GM12878 (cell line): ENCODE data around the gene RANBP1. TPM values are rescaled to one million over a fixed set of nuclear protein-coding genes. Genes with fewer than 3 reads are reported as not detected.

ENCODE experiments used
- ATAC-seq: fragments of 200-7000 bp; cut with Tn5 transposase; 3 replicates; pipeline ENCODE4 v1.9.1; 2020; ENCODE audit warnings: mild to moderate bottlenecking, moderate library complexity
- BruUV-seq: library from RNA; stranded (reverse); fragments of 400-500 nt; replicated peaks from 2 replicates; lab custom pipeline; 2021; lab: Mats Ljungman, UMichigan
- CTCF ChIA-PET: fragments of 300-600 bp; sonication (Branson Sonifier 250); formaldehyde crosslinking; extraction: SDS; loops from one replicate; lab custom pipeline; 2021; ENCODE audit warnings: inconsistent platforms; lab: Yijun Ruan, JAX
- POLR2A ChIA-PET: fragments of 350-600 bp; formaldehyde crosslinking; extraction: SDS; loops from one replicate; lab custom pipeline; 2021; ENCODE audit warnings: inconsistent platforms; lab: Charles Lee
- RAD21 ChIA-PET: fragments of 300-600 bp; sonication (Branson Sonifier 250); formaldehyde crosslinking; loops from one replicate; lab custom pipeline; 2023; ENCODE audit warnings: antibody characterized with exemption; ENCODE audit not compliant: unreplicated experiment; lab: Charles Lee
- SMC1A ChIA-PET: fragments of 300-600 bp; sonication (Branson Sonifier 250); formaldehyde crosslinking; loops from one replicate; lab custom pipeline; 2023; ENCODE audit not compliant: unreplicated experiment, uncharacterized antibody; lab: Charles Lee
- DNase-seq: peaks from one replicate; pipeline ENCODE4 v3.0.0-alpha.2; 2011; ENCODE audit warnings: low read depth, low spot score
- FAIRE-seq: peaks from 3 replicates; lab custom pipeline; 2011; peaks lifted over from hg19 to GRCh38; lab: Jason Lieb, UNC
- H2AFZ ChIP-seq: 2 replicates; pipeline ENCODE4 v1.6.0; 2011; ENCODE audit warnings: low read depth, low read length, control low read depth; ENCODE audit not compliant: control insufficient read depth
- H3K27ac ChIP-seq: 2 replicates; pipeline ENCODE4 v1.5.1; 2011; ENCODE audit warnings: control low read depth; ENCODE audit not compliant: control insufficient read depth, insufficient read depth
- H3K27me3 ChIP-seq, 2 experiments: replicated peaks in 1 of 2; 2 replicates each; pipeline versions ENCODE4 v1.6.0 to v1.6.1; 2011; ENCODE audit warnings: low read length in 1 of 2; ENCODE audit not compliant: control insufficient read depth in 2 of 2, insufficient read depth in 2 of 2
- H3K36me3 ChIP-seq, 2 experiments: 2 replicates each; pipeline ENCODE4 v1.5.1; 2011; ENCODE audit warnings: low read length in 1 of 2; ENCODE audit not compliant: control insufficient read depth in 2 of 2, insufficient read depth in 2 of 2
- H3K4me1 ChIP-seq: 2 replicates; pipeline ENCODE4 v1.6.1; 2011; ENCODE audit warnings: mild to moderate bottlenecking, low read length, moderate library complexity, mixed read lengths; ENCODE audit not compliant: control insufficient read depth, insufficient read depth
- H3K4me2 ChIP-seq: 2 replicates; pipeline ENCODE4 v1.6.0; 2011; ENCODE audit warnings: control low read depth; ENCODE audit not compliant: control insufficient read depth, insufficient read depth
- H3K4me3 ChIP-seq: fragments of 200-600 bp; sonication (generic); 2 replicates; pipeline ENCODE4 v1.5.1; 2016
- H3K79me2 ChIP-seq: 2 replicates; pipeline ENCODE4 v1.6.0; 2011; ENCODE audit warnings: low read length; ENCODE audit not compliant: control insufficient read depth, insufficient read depth
- H3K9ac ChIP-seq: 2 replicates; pipeline ENCODE4 v1.8.0; 2011; ENCODE audit warnings: low read length, control low read depth, mixed read lengths; ENCODE audit not compliant: control insufficient read depth, insufficient read depth
- H3K9me3 ChIP-seq: replicated peaks from 3 replicates; pipeline ENCODE4 v1.5.1; 2011; ENCODE audit warnings: mild to moderate bottlenecking, low read length; ENCODE audit not compliant: control insufficient read depth, insufficient read depth
- H4K20me1 ChIP-seq: 2 replicates; pipeline ENCODE4 v1.6.0; 2011; ENCODE audit not compliant: control insufficient read depth, insufficient read depth
- ATF7 ChIP-seq: fragments of 450-650 bp; IDR thresholded peaks from 2 replicates; pipeline ENCODE4 v1.6.1; 2016; ENCODE audit warnings: low read depth, mild to moderate bottlenecking
- CBX3 ChIP-seq: fragments of 200-600 bp; sonication (generic); IDR thresholded peaks from 2 replicates; pipeline ENCODE4 v1.6.1; 2016; ENCODE audit warnings: low read depth, borderline replicate concordance
- EED ChIP-seq: sonication (generic); IDR thresholded peaks from 2 replicates; pipeline ENCODE4 v1.6.1; 2016; ENCODE audit warnings: antibody characterized with exemption, low read depth
- ETV6 ChIP-seq, 2 experiments: fragments of 450-650 bp in 1 of 2; IDR thresholded peaks in 1 of 2; conservative IDR thresholded peaks in 1 of 2; 2 replicates each; pipeline ENCODE4 v1.6.1; 2014; ENCODE audit warnings: antibody characterized with exemption in 1 of 2, borderline replicate concordance in 1 of 2, low read depth in 1 of 2, mild to moderate bottlenecking in 1 of 2, moderate library complexity in 1 of 2
- FOXK2 ChIP-seq: fragments of 450-650 bp; IDR thresholded peaks from 2 replicates; pipeline ENCODE4 v1.6.1; 2017; ENCODE audit warnings: mild to moderate bottlenecking, moderate library complexity
- IRF4 ChIP-seq: IDR thresholded peaks from 2 replicates; pipeline ENCODE4 v1.6.1; 2011; ENCODE audit warnings: low read depth, low read length
- KDM1A ChIP-seq: fragments of 200-600 bp; sonication (generic); IDR thresholded peaks from 2 replicates; pipeline ENCODE4 v1.6.1; 2016; ENCODE audit warnings: borderline replicate concordance
- NFYB ChIP-seq: IDR thresholded peaks from 2 replicates; pipeline ENCODE4 v1.6.1; 2011; ENCODE audit warnings: low read depth, mild to moderate bottlenecking, low read length, improper control_type of control experiment, moderate library complexity; ENCODE audit not compliant: insufficient read depth
- NR2C1 ChIP-seq: fragments of 450-650 bp; IDR thresholded peaks from 2 replicates; pipeline ENCODE4 v1.6.1; 2017; ENCODE audit warnings: antibody characterized with exemption, mild to moderate bottlenecking, moderate library complexity
- NRF1 ChIP-seq: conservative IDR thresholded peaks from 2 replicates; pipeline ENCODE4 v1.6.1; 2011; ENCODE audit warnings: mild to moderate bottlenecking, low read depth, low read length, improper control_type of control experiment
- POU2F2 ChIP-seq: IDR thresholded peaks from 3 replicates; pipeline ENCODE4 v1.6.1; 2011; ENCODE audit warnings: low read depth, mild to moderate bottlenecking, low read length, borderline replicate concordance
- RFX5 ChIP-seq: IDR thresholded peaks from 2 replicates; pipeline ENCODE4 v1.6.1; 2011; ENCODE audit warnings: low read depth, low read length, improper control_type of control experiment
- ZNF384 ChIP-seq: IDR thresholded peaks from 2 replicates; pipeline ENCODE4 v1.6.1; 2012; ENCODE audit warnings: low read depth, mild to moderate bottlenecking, low read length, improper control_type of control experiment, borderline replicate concordance
- ZNF622 ChIP-seq: fragments of 450-650 bp; IDR thresholded peaks from 2 replicates; pipeline ENCODE4 v1.6.1; 2017; ENCODE audit warnings: mild to moderate bottlenecking, inconsistent platforms
- WGBS: methylation state at CpG from one replicate; pipeline ENCODE4 v1.1.6; 2016; ENCODE audit warnings: low lambda C conversion rate; ENCODE audit not compliant: insufficient replicate concordance, insufficient coverage; ENCODE audit errors: missing lambda C conversion rate; 5-methylcytosine and 5-hydroxymethylcytosine counted together
- in situ Hi-C: fragments of 300-500 bp; cut with MboI; formaldehyde crosslinking; loops from 9 replicates; pipeline ENCODE4 v1.14.3; 2018; ENCODE audit warnings: mixed read lengths
- intact Hi-C: fragments of 100-400 bp; cut with micrococcal nuclease; formaldehyde crosslinking; loops from one replicate; pipeline ENCODE4 v1.14.2; 2022; ENCODE audit not compliant: unreplicated experiment
- polyA plus RNA-seq, 11 experiments: library from polyadenylated mRNA; depleted of rRNA in 4 of 11; unstranded in 6 of 11; stranded (reverse) in 5 of 11; fragments of >200 nt; fragmentation: Nextera tagmentation in 4 of 11; fragmentation: Illumina TruSeq in 1 of 11; extraction: Ambion mirVana in 4 of 11; extraction: Trizol in 1 of 11; gene quantifications; 1 replicate in 1 of 11; 2 replicates in 10 of 11; pipeline versions ENCODE4 v1.2.1 to v1.2.3, GENCODE V29; 2011 to 2016; ENCODE audit warnings: inconsistent platforms in 2 of 11, missing spikeins in 2 of 11, low read depth in 1 of 11
- total RNA-seq, 4 experiments: library from RNA; depleted of rRNA in 3 of 4; stranded (reverse); fragments of >200 nt in 3 of 4; fragmentation: Illumina TruSeq in 1 of 4; extraction: Trizol in 1 of 4; gene quantifications; 2 replicates each; pipeline versions ENCODE4 v1.2.1 to v1.2.3, GENCODE V29; 2013 to 2021
- TF ChIP-seq, protein P1 (sequence below): fragments of 450-650 bp; IDR thresholded peaks from 2 replicates; pipeline ENCODE4 v1.6.1; 2014; ENCODE audit warnings: mild to moderate bottlenecking
- TF ChIP-seq, protein P2 (sequence below): fragments of 450-650 bp; IDR thresholded peaks from 2 replicates; pipeline ENCODE4 v1.6.1; 2018; ENCODE audit warnings: mild to moderate bottlenecking, low read depth, moderate library complexity; ENCODE audit not compliant: partially characterized antibody

Gene RANBP1
- total and polyA plus RNA-seq, 10 of the 15 experiments (the other 5 are each of a cell fraction or from before 2014, with no cell fraction given), result 55.3 to 808 (median 394) TPM

DNA sequence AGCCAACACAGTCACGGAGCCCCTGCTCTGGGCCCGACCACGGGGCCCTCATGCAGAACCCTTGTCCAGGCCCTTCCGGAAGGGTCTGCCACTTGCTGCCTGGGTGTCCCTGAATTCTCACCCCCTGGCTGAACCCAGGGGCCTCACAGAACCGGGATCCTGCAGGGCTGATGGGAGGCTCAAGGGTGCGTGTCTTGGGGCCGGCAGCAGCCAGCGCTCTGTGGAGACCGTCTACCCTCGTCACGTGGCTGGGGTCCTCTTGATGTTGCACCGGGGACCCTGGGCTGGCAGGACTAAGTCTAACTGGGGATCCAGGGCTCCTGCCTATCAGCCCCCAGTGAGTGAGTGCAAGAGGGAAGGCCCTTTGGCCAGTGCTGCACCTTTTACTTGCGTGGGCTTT, 54.3 kb downstream of the RANBP1 start (continued):
- TF ChIP-seq NR2C1, result no peak
- TF ChIP-seq, protein P1, sequence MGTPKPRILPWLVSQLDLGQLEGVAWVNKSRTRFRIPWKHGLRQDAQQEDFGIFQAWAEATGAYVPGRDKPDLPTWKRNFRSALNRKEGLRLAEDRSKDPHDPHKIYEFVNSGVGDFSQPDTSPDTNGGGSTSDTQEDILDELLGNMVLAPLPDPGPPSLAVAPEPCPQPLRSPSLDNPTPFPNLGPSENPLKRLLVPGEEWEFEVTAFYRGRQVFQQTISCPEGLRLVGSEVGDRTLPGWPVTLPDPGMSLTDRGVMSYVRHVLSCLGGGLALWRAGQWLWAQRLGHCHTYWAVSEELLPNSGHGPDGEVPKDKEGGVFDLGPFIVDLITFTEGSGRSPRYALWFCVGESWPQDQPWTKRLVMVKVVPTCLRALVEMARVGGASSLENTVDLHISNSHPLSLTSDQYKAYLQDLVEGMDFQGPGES, result no peak
- TF ChIP-seq CBX3, result no peak
- no peak for TF ChIP-seq ZNF384

DNA sequence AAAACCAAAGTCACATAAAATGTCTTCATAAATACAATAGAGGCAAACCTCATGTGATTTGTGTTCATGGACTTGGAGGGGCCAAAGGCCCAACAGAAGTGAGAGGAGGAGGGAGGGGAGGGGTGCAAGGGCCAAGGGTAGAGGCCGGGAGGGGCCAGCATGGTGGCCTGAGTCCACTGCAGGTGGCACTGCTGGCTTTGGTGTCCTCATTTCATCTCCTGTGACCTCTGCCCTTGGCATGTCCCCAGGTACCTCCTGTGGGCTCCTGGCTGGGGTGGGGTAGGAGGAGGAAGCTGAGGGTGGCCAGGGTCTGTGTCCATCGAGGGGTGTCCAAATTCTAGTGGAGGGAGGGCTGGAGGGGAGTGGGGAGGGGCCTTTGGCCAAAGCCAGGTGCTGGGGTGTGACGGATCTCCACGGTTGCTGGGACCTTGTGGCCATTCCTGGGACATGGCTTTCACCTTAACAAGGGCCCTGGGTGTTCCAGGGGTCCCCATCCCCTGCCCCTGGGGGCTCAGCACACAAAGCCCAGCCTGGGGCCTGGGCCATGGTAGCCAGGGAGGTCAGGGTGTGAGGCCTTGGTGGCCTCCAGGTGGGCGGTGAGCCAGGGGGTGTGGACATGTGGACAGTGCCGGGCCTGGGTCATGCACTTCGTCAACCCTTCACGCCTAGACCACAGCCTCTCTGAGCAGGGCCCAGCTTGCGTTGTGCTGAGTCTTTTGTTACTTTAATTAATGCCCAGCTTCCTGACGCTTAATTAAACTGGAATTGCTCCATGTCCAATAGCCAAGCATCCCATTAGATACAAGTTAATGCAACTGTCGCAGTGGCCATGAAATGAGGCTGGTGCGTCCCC, 55.6 kb downstream of the RANBP1 start:
- ChIA-PET SMC1A (no interaction called here), RAD21 (no interaction called here)
- H3K9ac ChIP-seq, result no peak overlapping the region
- intact Hi-C loops (no loop called here), in situ Hi-C loops (no loop called here)
- no peaks in the 10 kb centered on the region for H4K20me1 ChIP-seq
- H3K4me2 ChIP-seq, result no peak overlapping the region
- BruUV-seq, result no TSS peak
- ATAC-seq (no peak), DNase-seq (no peak), FAIRE-seq (no peak)
- TF ChIP-seq KDM1A, result no peak
- TF ChIP-seq ZNF622, result no peak
- no peak for TF ChIP-seq NRF1
- TF ChIP-seq RFX5, result no peak
- TF ChIP-seq ATF7, result no peak
- no peak for TF ChIP-seq IRF4
- no peak for TF ChIP-seq ETV6 (conservative IDR thresholded peaks at IDR 0.05 in 1 of 2, IDR thresholded peaks at IDR 0.05 in 1 of 2; ENCODE audit: borderline replicate concordance in 1 of 2, low read depth in 1 of 2)
- no peak for TF ChIP-seq FOXK2
- TF ChIP-seq EED, result no peak
- TF ChIP-seq, protein P2, sequence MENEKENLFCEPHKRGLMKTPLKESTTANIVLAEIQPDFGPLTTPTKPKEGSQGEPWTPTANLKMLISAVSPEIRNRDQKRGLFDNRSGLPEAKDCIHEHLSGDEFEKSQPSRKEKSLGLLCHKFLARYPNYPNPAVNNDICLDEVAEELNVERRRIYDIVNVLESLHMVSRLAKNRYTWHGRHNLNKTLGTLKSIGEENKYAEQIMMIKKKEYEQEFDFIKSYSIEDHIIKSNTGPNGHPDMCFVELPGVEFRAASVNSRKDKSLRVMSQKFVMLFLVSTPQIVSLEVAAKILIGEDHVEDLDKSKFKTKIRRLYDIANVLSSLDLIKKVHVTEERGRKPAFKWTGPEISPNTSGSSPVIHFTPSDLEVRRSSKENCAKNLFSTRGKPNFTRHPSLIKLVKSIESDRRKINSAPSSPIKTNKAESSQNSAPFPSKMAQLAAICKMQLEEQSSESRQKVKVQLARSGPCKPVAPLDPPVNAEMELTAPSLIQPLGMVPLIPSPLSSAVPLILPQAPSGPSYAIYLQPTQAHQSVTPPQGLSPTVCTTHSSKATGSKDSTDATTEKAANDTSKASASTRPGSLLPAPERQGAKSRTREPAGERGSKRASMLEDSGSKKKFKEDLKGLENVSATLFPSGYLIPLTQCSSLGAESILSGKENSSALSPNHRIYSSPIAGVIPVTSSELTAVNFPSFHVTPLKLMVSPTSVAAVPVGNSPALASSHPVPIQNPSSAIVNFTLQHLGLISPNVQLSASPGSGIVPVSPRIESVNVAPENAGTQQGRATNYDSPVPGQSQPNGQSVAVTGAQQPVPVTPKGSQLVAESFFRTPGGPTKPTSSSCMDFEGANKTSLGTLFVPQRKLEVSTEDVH, result no peak
- TF ChIP-seq NFYB, result no peak
- TF ChIP-seq POU2F2, result no peak
- TF ChIP-seq, all 136 proteins: peak for 0
- WGBS, result 18% methylated on average over 12 of the region's 12 CpGs
- no peak overlapping the region for H3K27ac ChIP-seq
- no peak overlapping the region for H2AFZ ChIP-seq
- H3K4me1 ChIP-seq, result no peaks in the 10 kb centered on the region
- no peak overlapping the region for H3K4me3 ChIP-seq
- no peaks in the 10 kb centered on the region for H3K79me2 ChIP-seq
- H3K36me3 ChIP-seq, result no peaks in the 10 kb centered on the region
- POLR2A ChIA-PET, result interaction anchor here (0.6 kb wide), 1 partner anchor 111 kb away, joined by 3 read pairs; no protein-coding TSS in a partner anchor
- CTCF ChIA-PET, result no interaction called here
- no peaks in the 10 kb centered on the region for H3K27me3 ChIP-seq
- no peaks in the 10 kb centered on the region for H3K9me3 ChIP-seq
